OCI-M1 (cell line): Measurements from ENCODE around the gene NTRK1.

ENCODE experiments used
- DNase-seq: peaks from one replicate; lab custom pipeline; 2025; lab: John Stamatoyannopoulos, UW

NTRK1 gene

GRCh38 chr1:156913809-156914387 is 53.2 kb downstream of the NTRK1 start:
- DNase-seq, result no peak

DNA sequence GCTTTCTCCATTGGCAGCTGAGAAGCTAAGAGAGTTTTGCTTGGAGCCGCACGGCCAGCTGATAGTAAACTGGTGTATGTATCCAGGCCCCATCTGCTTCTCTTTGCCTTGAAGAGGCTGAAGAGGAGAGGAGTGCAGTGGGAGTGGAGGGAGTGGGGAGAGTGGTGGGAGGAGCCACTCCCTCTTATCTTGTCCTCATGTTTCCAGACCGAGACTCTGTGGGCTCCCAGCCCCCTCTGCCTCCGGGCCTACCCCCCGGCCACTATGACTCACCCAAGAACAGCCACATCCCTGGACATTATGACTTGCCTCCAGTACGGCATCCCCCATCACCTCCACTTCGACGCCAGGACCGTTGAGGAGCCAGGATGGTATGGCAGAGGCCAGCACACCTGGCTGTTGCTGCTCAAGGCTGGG is 53.8 kb downstream of the NTRK1 start:
- DNase-seq, result peak; percentile 96

- DNase-seq, result peak; percentile 93
Measured at GRCh38 chr1:156920233-156921052, 59.8 kb downstream of the NTRK1 start, which contains the start of gene LRRC71. Gene LRRC71 (plus strand): TSS chr1:156920632. CDS start chr1:156920804, 172 bp downstream.

DNA sequence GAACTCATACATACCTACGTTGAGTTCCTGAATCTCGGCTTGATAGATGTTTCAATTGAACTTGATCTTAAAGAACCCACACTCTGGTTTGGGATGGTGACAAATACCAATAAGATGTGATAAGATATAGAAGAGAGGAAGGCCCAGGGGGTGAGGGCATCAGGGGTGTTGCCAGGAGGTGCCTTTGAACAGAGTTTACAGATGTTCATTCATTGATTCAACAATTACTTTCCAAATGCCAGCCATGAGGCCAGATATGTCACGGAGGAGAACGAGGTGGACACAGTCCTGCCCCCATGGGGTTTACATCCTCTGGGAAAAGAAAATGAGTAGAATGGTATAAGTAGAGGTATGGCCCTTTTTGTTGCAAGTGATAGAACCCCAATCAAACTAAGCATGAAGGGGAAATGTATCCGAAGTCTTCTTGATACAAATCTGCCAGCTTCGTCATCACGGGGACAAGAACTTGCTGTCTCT is 60.4 kb downstream of the NTRK1 start:
- DNase-seq, result no peak

DNA sequence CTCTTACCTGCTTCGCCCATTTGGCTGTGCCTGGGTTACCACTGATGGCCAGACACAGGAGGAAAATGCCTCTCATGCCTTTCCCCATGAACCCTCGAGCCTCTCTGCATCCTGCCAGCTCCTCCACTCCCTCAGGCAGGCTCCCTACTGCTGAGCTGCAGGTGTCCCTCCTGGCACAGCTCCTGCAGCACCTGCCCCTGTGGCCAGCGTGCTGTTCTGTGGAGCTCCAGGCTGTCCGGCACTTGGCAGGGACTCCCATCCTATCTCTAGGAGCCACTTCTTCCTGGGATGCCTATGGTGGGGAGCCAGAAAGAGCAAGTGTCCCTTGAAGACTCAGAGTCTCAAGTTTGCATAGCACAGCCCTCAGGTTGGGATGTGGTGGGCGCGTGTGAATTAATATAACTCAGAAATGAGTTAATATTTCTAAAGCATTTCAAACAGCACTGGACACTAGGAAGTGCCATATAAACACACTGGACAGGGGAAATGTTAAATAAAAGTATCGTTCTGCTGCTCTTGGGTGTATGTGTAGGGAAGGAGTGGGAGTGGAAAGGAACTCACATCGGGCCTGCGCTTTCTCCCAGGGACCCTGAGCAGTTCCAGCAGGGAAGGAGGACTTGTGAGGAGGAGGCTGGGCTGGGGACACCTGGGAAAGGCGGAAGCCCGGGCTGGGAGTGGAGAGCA is 62.5 kb downstream of the NTRK1 start:
- DNase-seq, result no peak

DNA sequence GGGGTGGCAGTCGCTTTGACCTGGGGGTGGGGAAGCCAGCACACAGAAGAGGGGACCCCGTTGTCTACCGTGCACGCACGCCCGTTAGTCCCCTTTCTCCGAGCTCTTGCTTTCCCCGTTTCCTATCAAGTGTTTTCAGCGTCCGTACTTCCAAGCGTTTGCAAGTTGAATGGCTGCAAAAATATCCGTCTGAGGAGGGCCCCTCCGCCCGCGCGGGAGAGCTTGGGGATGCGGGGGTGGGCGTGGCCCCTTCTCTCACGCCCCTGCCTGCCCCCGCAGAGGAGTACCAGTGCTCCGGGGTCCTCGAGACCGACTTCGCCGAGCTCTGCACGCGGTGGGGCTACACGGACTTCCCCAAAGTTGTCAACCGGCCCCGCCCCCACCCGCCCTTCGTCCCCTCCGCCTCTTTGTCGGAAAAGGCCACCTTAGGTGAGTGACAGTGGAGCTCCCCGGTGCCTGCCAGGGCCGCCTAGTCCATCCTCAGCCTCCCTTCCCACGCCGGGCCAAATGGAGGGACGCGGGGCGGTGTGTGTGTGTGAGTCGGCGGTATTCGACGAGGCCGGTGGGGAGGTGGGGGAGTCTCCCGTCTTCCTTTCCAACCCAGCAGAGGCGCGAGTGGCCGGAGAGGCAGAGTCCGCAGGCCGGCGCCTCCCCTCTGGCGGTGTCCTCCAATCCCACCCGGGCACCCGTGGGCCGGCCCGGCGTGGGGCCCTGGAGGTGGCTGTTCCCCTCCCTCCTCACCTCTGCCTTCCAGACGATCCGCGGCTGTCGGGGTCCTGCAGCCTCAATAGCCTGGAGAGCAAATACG is 63.2 kb downstream of the NTRK1 start:
- DNase-seq, result no peak

- DNase-seq, result no peak
Measured at GRCh38 chr1:156924478-156925153, 64.0 kb downstream of the NTRK1 start.

GRCh38 chr1:156925154-156926010 is 64.7 kb downstream of the NTRK1 start:
- DNase-seq, result no peak

DNA sequence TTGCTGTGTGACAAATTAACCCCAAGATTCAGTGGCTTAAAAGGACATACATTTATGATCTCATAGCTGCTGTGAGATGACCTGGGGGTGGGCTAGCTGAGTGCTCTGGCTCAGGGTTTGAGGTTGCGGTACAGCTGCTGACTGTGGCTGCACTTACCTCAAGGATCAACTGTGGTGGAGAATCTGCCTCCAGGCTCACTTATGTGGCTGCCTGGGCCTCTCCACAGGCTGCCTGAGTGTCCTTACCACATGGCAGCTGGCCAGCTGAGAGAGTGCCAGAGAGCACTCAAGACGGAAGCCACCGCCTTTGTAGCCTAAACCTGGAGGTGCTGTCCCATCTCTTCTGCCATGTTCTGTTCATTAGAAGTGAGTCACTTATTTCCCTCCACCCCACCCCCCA is 65.5 kb downstream of the NTRK1 start:
- peak; percentile 99 for DNase-seq

DNA sequence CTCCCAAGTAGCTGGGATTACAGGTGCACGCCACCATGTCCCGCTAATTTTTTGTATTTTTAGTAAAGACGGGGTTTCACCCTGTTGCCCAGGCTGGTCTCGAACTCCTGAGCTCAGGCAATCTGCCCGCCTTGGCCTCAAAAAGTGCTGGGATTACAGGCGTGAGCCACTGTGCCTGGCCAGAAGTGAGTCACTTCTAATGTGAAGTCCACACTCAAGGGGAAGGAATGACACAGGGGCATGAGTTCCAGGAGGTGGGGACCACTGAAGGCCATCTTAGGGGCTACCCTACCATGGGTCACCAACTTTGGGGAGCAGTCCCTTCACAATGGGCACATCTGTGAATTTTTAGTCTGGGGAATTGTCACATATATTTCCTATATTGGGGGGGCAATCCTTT is 66.0 kb downstream of the NTRK1 start:
- DNase-seq, result peak; percentile 23

GRCh38 chr1:156927215-156928042 is 66.8 kb downstream of the NTRK1 start:
- DNase-seq, result peak; percentile 85

GRCh38 chr1:156928043-156928602 is 67.5 kb downstream of the NTRK1 start:
- no peak for DNase-seq

- DNase-seq, result no peak
Measured at GRCh38 chr1:156929596-156930238, 69.1 kb downstream of the NTRK1 start.

DNA sequence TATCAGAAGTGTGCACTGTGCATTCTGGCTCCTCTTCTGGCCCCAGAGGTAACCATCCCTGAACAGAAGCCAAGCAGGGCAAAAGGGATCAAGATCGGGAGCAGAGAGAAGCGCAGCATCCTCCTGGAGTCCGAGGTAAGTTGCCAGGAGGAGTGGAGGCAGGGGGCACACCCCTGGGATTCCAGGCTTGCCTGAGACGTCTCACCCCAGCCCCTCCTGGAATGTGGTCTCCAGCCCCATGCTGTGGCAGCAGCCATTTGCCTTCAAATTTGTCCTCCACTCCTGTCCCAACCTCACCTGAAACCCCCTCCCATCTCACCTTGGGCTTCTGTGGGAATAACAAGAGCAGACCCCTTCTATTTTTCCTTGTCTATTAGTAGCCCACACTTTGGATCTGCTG is 69.8 kb downstream of the NTRK1 start:
- no peak for DNase-seq
